COLO668 (cell line): ENCODE data around the gene HECA.
"Not testable (repeated sequence)": the region's sequence is repeated elsewhere in the genome, so short reads cannot be mapped to it uniquely, and the experiment has no call there.

Experiments used
- DNase-seq: peaks from one replicate; lab custom pipeline; 2025; ENCODE audit not compliant: unreplicated experiment; lab: John Stamatoyannopoulos, UW

HECA gene

GRCh38 chr6:139134817-139135577, at the start of gene HECA:
Gene HECA (plus strand): TSS chr6:139135080. CDS start chr6:139135397, 317 bp downstream.
- DNase-seq, result peak; percentile 91

DNA sequence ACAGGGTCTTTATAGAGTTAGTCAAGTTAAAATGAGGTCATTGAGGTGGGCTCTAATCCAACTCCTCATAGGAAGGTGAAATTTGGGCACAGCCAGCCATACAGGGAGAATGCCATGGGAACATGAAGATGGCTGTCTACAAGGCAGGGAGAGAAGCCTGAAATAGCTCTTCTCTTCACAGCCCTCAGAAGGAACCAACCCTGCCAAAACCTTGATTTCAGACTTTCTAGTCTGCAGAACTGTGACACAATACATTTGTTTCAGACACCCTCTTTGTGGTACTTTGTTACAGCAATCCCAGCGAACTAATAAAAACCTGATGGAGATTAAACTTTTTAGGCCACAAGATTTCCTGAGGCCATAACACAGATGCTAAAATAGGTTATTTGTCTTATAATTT, 43.1 kb upstream of the HECA start:
- no peak for DNase-seq

GRCh38 chr6:139099984-139100383, 34.9 kb upstream of the HECA start:
- DNase-seq, result no peak

DNA sequence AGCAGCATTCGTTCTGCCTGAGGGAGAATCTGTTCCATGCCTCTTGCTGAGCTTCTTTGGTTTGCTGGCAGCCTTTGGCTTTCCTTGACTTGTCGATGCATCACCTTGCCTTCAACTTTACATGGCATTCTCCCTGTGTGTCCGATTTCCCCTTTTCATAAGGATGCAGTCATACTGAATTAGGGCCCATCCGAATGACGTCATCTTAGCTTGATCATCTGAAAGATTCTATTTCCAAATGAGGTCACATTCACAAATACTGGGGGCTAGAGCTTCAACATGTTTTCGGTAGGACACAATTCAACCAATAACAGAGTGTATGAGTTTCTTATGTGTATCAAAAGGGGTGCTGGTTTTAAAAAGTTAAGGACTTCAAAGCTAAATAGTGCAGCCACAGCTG, 27.8 kb upstream of the HECA start:
- DNase-seq, result no peak

- DNase-seq, result no peak
Measured at GRCh38 chr6:139108378-139108777, 26.5 kb upstream of the HECA start.

DNA sequence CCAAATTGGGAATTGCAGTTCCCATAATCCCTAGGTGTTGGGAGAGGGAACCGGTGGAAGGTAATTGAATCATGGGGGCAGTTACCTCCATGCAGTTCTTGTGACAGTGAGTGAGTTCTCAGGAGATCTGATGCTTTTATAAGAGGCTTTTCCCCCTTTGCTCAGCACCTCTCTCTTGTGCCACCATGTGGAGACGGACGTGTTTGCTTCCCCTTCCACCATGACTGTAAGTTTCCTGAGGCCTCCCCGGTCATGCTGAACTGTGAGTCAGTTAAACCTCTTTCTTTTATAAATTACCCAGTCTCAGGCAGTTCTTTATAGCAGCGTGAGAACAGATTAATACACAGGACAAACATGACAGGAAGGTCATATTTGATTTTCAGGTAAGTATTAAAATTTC, 25.3 kb upstream of the HECA start:
- peak; percentile 7 for DNase-seq

DNA sequence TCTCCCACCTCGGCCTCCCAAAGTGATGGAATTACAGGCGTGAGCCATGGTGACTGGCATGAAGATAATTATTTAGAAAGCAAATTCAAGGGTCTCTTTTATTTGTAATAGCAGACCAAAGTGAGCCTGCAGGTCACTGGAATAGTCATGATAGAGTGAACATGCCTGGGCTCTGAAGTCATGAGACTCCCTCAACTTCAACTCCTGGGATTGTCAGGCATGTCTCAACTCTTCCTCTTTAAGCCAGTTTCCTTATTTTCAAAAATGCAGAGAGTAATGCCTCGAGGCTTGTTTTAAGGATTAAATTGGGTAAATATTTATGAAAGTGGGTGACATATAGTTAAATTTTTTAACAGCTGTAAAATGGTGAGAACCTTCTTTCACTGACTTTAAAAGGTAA, 22.7 kb upstream of the HECA start:
- no peak for DNase-seq

DNA sequence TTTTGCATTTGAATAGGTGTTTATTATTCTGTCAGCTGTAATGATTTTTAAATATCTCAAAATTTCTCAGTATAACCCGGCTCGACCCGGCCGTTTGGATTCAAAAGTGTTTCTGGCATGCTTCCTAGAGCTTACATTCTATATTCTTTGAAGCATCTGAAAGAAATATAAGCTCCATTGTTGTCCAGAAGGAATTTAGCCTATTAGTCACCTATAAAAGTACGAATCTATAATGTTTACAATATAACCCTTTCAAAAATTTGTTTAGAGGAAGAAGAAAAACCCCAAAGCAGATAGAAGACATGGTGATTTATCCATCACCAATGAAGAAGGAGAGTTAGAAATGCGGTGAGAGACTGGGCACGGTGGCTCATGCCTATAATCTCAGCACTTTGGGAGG, 22.3 kb upstream of the HECA start:
- no peak for DNase-seq

GRCh38 chr6:139114746-139115145, 20.1 kb upstream of the HECA start:
- peak; percentile 27 for DNase-seq

DNA sequence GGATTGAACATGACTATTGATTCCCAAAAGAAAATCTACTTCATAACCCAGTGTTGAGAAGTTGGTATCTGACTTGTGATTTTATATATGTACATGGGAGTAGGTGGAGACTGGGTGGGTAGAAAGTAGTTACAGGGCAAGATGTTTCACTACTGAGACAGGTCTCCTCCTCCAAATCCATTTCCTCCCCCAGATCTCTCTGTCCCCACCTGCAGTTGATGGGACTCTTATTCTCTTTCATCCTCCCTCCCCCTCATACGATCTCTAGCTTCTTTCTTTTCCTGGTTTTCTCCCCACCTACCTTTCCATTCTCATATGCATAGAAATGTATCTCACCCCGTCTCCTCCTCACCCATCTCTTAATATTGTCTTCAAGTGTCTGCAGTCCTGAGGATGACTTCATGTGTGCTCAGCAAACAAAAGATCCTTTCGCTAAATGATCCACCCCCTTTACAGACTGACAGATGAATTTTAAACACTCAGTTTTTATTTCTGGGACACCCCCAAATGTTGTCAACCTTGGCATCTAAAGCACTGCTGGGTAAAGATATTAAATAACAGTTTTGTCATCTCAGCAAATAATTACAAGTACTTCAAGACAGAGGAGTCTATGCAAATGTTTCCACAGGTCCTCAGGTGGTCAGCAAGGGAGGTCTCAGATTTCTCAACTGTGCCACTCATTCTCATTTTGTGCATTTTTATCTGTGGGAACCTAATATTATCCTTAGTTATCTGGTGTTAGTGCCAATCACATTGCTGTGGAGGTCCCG, 18.7 kb upstream of the HECA start:
- DNase-seq, result no peak

DNA sequence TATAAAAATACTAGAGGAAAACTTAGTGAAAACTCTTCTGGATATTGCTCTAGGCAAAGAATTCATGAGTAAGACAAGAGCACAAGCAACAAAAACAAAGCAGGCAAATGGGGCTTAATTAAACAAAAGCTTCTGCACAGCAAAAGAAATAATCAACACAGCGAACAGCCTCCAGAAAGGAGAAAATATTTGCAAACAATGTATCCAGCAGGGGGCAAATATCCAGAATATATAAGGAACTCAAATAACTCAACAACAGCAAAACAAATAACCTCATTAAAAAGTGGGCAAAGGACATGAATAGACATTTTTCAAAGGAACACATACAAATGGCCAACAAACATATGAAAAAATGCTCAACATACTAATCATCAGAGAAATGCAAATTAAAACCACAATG, 17.1 kb upstream of the HECA start:
- no peak for DNase-seq

DNA sequence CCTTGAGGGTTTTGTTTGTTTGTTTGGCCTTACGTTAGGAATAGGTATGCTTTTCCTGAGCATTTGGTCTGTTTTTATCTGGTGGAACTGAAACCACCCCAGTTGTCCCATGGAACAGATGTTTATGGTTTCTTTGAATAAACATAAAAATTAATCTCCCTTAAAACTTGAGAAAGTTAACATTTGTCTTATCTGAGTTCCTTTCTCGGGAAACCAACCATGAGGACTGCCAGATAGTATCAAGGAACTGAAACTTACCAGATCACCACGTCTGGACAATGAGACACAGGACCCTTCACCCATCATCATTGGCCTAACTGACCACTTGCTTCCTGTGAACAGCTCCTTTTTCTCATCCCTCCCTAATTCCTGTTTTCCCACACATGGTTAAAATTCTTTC, 15.3 kb upstream of the HECA start:
- no peak for DNase-seq

GRCh38 chr6:139122823-139123222, 12.1 kb upstream of the HECA start:
- not testable (repeated sequence) for DNase-seq

GRCh38 chr6:139124887-139125672, 9.8 kb upstream of the HECA start:
- DNase-seq, result peak; percentile 2

DNA sequence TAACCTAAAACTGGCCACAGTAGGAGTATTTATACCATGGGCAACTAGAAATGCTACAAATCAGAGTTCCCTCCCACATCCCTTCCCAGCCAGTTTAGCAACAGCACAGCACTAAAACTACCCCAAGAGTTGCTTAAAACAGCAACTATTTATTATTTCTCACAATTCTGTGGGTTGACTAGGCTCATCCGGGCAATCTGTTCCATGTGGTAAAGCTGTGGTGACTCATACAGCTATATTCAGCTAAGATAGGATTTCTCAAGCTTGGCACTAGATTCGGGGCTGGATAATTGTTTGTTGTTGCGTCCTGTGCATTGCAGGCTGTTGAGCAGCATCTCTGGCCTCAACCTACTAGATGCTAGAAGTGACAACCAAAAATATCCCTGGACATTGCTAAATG, 8.6 kb upstream of the HECA start:
- DNase-seq, result no peak

DNA sequence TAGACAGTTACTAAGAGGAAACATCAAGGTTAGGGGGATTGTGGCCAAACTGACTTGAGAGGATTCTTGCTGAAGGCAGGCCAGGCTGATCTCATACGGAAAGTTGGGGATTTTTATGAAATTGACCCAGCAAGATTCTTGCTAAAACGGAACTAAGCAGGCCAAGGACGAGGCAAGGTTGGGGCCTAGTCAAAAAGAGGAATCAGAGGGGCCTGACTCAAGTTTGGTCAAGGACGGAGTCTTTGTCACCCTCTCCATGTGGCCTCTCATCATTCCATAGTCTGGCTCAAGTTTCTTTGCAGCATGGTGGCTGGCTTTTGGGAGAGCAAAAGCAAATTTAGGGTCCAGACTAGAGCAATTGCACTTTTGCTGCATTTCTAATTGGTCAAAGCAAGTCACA, 7.9 kb upstream of the HECA start:
- no peak for DNase-seq

- no peak for DNase-seq
Measured at GRCh38 chr6:139129284-139129683, 5.6 kb upstream of the HECA start.

DNA sequence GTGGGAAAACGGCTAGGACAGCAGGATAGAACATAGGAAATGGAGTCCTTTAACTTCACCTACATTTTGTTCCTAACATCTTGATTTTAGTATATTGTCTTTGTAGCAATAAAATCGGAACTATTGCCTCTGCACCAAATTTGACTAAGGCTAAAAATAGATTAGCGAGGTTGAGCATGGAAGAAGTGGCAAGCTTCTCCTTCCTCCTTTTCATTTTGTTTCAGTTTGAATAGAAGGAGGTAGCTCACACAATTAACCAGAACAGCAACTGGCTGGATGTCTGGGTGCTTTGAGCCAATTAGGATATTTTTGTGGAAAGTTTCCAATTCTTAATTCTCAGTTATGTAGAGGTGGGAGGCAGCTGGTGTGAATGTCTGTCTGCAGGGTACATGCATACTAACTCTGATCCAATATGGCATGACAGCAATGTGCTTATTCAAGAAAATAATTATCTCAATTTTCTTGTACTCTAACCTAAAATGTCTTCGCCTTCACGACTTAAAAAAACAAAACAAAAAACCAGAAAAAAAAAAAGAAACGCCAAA, 3.1 kb upstream of the HECA start:
- no peak for DNase-seq

DNA sequence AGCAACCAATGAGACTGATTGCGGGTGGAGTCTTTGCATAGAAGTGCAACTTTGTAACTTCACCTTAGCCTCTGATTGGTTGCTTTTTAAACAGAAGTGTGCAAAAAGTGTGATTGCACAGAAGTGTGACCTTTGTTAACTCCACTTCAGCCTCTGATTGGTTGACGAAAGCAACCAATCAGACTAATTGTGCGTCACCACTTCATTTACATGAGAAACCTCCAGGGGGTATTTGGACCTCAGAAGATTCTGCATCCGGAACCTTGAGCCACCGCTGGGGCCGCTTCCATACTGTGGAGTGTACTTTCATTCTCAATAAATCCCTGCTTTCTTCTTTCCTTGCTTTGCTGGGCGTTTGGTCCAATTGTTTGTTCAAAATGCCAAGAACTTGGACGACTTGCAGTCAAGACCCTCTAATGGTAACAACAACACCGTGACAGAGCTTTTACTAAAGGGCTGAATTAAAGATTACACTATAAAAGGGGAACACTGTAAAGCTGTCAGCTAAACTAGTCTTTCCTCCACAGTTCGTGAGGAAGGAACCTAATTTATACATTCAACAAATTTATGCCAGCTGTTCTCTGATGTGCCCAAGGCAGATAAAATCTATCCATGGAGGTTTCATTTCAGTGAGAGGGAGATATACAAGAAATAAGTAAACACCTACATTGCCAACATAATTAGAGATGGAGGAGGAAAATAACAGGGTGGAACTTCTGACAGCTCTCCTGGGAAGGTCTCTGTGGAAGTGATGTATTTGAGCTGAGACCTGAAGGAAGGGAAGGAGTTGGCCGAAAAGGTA, 1.4 kb upstream of the HECA start:
- no peak for DNase-seq

DNA sequence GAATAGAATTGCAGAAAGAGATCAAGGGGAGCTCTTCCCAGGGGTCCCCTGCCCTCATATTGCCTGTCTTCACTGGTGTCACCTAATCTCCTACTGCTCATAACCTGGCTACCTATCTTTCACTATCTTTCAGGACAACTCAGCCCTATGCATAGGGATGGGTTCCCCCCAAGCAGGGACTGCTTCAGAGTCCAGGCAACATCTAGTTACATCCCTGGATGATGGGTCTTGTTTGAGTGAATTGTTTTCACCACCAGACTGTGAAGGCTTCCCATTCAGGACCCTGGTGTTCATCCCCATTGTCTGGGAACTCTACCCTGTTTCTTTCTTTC, 850 bp upstream of the HECA start:
- no peak for DNase-seq
